Activated naive CD8-positive, alpha-beta T cell treated with anti-CD3 and anti-CD28 coated beads for 36 hours (primary cell): Measurements from ENCODE around the gene SRSF9. TPM values are rescaled to one million over a fixed set of nuclear protein-coding genes. Genes with fewer than 3 reads are reported as not detected.
A peak's percentile ranks its signal among the peaks of the same experiment; 100 is the strongest.
"Not testable (repeated sequence)": the region's sequence is repeated elsewhere in the genome, so short reads cannot be mapped to it uniquely, and the experiment has no call there.

Experiments
- DNase-seq: peaks from one replicate; pipeline ENCODE4 v3.0.0; 2021
- H3K27ac Mint-ChIP-seq: one replicate; pipeline ENCODE4 v1.8.0; 2022; ENCODE audit warnings: mild to moderate bottlenecking, moderate library complexity, mixed read lengths
- H3K27me3 Mint-ChIP-seq: one replicate; pipeline ENCODE4 v1.8.0; 2022; ENCODE audit warnings: mild to moderate bottlenecking, mixed read lengths
- H3K36me3 Mint-ChIP-seq: one replicate; pipeline ENCODE4 v1.8.0; 2021; ENCODE audit warnings: mild to moderate bottlenecking, mixed read lengths
- H3K4me1 Mint-ChIP-seq: one replicate; pipeline ENCODE4 v1.8.0; 2021; ENCODE audit warnings: mixed read lengths
- H3K4me3 Mint-ChIP-seq: one replicate; pipeline ENCODE4 v1.8.0; 2022; ENCODE audit warnings: mild to moderate bottlenecking, moderate library complexity, mixed read lengths
- H3K9me3 Mint-ChIP-seq: one replicate; pipeline ENCODE4 v1.8.0; 2022; ENCODE audit warnings: mixed read lengths
- total RNA-seq, 2 experiments: library from RNA; stranded (reverse); gene quantifications; one replicate each; pipeline ENCODE4 v1.2.3, GENCODE V29; 2021

The SRSF9 gene, protein sequence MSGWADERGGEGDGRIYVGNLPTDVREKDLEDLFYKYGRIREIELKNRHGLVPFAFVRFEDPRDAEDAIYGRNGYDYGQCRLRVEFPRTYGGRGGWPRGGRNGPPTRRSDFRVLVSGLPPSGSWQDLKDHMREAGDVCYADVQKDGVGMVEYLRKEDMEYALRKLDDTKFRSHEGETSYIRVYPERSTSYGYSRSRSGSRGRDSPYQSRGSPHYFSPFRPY
- 100 to 1,000 TPM; 288 to 292 TPM for total RNA-seq

GRCh38 chr12:120469450-120470149 is at the start of gene SRSF9:
SRSF9 (minus strand) TSS chr12:120469748; CDS start chr12:120469609, 139 bp downstream.
- peak; percentile 99 for DNase-seq
- Mint-ChIP-seq H3K27ac (peak within 1 kb of the TSS; percentile 87), H3K36me3 (peaks cover 18% of the 10 kb centered on the region), H3K9me3 (no peaks in the 10 kb centered on the region), H3K4me3 (peak within 1 kb of the TSS; percentile 95), H3K4me1 (peaks cover 35% of the 10 kb centered on the region), H3K27me3 (no peaks in the 10 kb centered on the region)

- not testable (repeated sequence) for DNase-seq, H3K4me3 Mint-ChIP-seq, H3K36me3 Mint-ChIP-seq, H3K27me3 Mint-ChIP-seq, H3K9me3 Mint-ChIP-seq, H3K4me1 Mint-ChIP-seq, H3K27ac Mint-ChIP-seq
Measured at GRCh38 chr12:120519324-120519723, 49.8 kb upstream of the SRSF9 start.

GRCh38 chr12:120515496-120515895 is 45.9 kb upstream of the SRSF9 start:
- Mint-ChIP-seq H3K4me3 (no peak overlapping the region), H3K27me3 (no peaks in the 10 kb centered on the region), H3K4me1 (no peaks in the 10 kb centered on the region), H3K9me3 (no peaks in the 10 kb centered on the region), H3K36me3 (peaks cover 5% of the 10 kb centered on the region), H3K27ac (no peak overlapping the region)
- DNase-seq = no peak

DNA sequence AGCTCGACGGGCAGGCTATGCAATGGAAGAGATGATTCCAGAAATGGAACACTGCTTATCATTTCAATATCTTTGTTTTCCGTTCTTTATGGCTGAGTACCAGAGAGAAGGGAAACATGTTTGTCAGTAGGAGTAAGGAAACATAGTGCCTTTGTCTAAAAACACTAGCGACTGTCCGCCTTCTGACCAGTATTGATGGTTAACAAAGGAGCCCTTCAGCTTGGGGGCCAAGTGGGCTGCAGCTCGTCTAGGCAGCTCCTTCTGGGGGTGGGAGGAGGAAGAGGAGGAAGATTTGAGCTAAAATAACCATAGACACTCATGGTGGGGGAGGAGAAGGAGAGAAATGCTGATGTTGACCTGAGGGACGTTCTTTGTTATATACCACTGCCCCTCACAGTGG is 44.5 kb upstream of the SRSF9 start:
- peaks cover 8% of the 10 kb centered on the region for H3K36me3 Mint-ChIP-seq
- no peak overlapping the region for H3K27ac Mint-ChIP-seq
- no peak overlapping the region for H3K4me3 Mint-ChIP-seq

DNA sequence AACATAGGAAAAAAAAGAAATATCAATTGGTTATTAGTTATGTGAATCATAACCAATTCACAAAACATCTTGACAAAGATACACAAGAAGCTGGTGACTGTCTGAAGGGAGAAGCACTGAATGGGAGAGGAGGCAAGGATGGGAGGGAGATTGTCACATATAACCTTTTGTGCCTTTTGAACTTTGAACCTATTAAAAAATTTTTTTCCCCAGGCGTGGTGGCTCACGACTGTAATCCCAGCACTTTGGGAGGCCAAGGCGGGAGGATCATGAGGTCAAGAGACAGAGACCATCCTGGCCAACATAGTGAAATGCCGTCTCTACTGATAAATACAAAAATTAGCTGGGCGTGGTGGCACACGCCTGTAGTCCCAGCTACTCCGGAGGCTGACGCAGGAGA is 39.0 kb upstream of the SRSF9 start:
- no peaks in the 10 kb centered on the region for H3K9me3 Mint-ChIP-seq
- H3K4me3 Mint-ChIP-seq = no peak overlapping the region
- H3K36me3 Mint-ChIP-seq = peaks cover 12% of the 10 kb centered on the region
- H3K27me3 Mint-ChIP-seq = no peaks in the 10 kb centered on the region
- DNase-seq = no peak
- H3K27ac Mint-ChIP-seq = no peak overlapping the region
- no peaks in the 10 kb centered on the region for H3K4me1 Mint-ChIP-seq

More for the DNA sequence above, 44.5 kb upstream of the SRSF9 start:
- no peak for DNase-seq
- Mint-ChIP-seq H3K27me3 (no peaks in the 10 kb centered on the region), H3K4me1 (no peaks in the 10 kb centered on the region), H3K9me3 (no peaks in the 10 kb centered on the region)

DNA sequence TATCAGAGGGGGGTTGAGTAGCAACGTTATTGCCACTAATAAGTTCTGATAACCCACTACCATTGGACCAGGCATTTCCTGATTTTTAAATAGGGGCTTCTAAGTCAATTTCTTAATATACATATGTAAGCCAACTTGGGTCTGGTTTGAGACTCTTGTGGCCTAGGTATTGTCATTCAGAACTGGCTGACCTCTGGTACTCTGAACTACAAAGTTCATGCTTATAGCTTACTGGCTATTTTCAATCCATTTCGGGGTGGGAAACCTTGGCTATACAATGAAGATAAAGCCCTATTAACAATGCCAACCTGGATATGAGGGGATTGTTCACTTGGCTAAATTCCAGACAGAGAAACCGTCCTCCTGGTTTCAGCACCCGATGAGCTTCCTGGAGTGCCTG is 35.0 kb upstream of the SRSF9 start:
- DNase-seq = no peak
- peaks cover 11% of the 10 kb centered on the region for H3K36me3 Mint-ChIP-seq
- no peaks in the 10 kb centered on the region for H3K9me3 Mint-ChIP-seq
- H3K4me3 Mint-ChIP-seq = no peak overlapping the region
- H3K4me1 Mint-ChIP-seq = no peaks in the 10 kb centered on the region
- H3K27me3 Mint-ChIP-seq = no peaks in the 10 kb centered on the region
- H3K27ac Mint-ChIP-seq = no peak overlapping the region

GRCh38 chr12:120500581-120500980 is 31.0 kb upstream of the SRSF9 start:
- peaks cover 30% of the 10 kb centered on the region for H3K36me3 Mint-ChIP-seq
- no peaks in the 10 kb centered on the region for H3K27me3 Mint-ChIP-seq
- H3K27ac Mint-ChIP-seq = no peak overlapping the region
- H3K9me3 Mint-ChIP-seq = no peaks in the 10 kb centered on the region
- H3K4me1 Mint-ChIP-seq = peaks cover 12% of the 10 kb centered on the region
- no peak overlapping the region for H3K4me3 Mint-ChIP-seq
- no peak for DNase-seq

DNA sequence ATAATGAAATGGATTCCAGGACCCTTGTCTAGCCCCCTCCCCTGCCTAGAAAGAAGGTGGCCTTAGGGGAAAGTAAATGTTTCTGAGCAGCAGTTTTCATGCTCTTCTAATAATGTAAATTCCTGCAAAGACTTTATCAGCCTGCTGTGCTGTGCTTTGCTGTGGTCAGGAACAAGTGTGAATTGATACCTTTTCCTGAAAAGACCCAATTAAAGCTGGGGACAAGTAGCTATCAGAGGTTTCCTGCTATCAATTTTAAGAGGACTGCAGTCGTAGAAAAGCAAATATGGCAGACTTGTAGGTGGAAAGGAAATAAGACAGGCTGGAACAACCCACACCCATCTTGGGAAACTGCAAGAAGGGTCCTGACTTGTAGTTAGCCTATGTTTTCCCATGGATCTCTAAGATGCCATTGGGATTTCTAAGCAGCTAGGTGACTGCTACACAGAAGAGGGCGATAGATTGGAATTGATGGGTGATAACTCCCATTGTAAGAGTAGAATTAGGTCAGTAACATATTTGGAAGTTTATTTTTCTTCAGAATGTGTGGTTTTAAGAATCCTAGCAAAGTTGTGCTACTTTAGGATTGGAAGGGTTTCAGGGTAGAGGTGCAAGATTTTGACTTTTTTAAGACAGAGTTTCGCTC is 29.4 kb upstream of the SRSF9 start:
- Mint-ChIP-seq H3K4me3 (no peak overlapping the region), H3K4me1 (peaks cover 22% of the 10 kb centered on the region), H3K36me3 (peaks cover 30% of the 10 kb centered on the region), H3K27ac (no peak overlapping the region), H3K27me3 (no peaks in the 10 kb centered on the region), H3K9me3 (no peaks in the 10 kb centered on the region)
- DNase-seq = no peak

GRCh38 chr12:120497524-120498150 is 28.1 kb upstream of the SRSF9 start:
- Mint-ChIP-seq H3K27me3 (no peaks in the 10 kb centered on the region), H3K4me3 (peak overlapping the region; percentile 97), H3K36me3 (peaks cover 26% of the 10 kb centered on the region), H3K9me3 (no peaks in the 10 kb centered on the region), H3K4me1 (peaks cover 22% of the 10 kb centered on the region), H3K27ac (peak overlapping the region; percentile 32)
- DNase-seq = no peak

GRCh38 chr12:120496413-120497340 is 27.1 kb upstream of the SRSF9 start:
- Mint-ChIP-seq H3K4me3 (peak overlapping the region; percentile 97), H3K36me3 (peaks cover 26% of the 10 kb centered on the region), H3K27me3 (no peaks in the 10 kb centered on the region), H3K27ac (peak overlapping the region; percentile 91), H3K4me1 (peaks cover 22% of the 10 kb centered on the region), H3K9me3 (no peaks in the 10 kb centered on the region)
- DNase-seq = peak; percentile 40

- peak; percentile 98 for DNase-seq
- Mint-ChIP-seq H3K27ac (peak within 1 kb of the TSS; percentile 91), H3K27me3 (no peaks in the 10 kb centered on the region), H3K4me1 (peaks cover 22% of the 10 kb centered on the region), H3K9me3 (no peaks in the 10 kb centered on the region), H3K4me3 (peak within 1 kb of the TSS; percentile 97), H3K36me3 (peaks cover 26% of the 10 kb centered on the region)
Measured at GRCh38 chr12:120495731-120496412, 26.3 kb upstream of the SRSF9 start, which contains the start of gene DYNLL1. DYNLL1 (plus strand) TSS chr12:120496113; CDS start chr12:120496422, 309 bp downstream.

DNA sequence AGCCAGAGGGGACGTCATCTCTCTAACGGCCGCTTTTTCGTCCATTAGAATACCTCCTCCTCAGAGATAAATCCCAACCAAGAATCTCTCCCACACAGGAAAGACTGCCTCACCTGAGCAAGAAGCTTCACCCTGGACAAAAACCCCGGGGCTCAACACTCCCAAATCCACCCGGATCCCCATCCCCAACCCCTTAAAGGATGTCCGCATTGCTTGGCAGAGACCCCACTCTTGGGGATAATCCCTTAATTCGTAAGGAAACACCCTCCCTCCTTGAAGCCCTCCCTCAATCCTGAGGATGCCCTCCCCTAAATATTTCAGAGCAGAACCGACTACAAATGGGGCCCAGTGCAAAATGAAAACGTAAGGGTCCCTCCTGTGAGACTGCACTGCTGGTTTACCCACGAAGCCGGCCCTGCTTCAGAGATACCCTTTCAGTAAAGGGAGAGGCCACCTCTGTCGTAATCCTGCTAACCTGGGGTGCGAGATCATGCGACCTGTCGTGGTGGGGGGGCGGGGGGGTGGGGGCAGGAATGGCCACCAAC is 25.7 kb upstream of the SRSF9 start:
- no peak for DNase-seq
- peaks cover 26% of the 10 kb centered on the region for H3K36me3 Mint-ChIP-seq
- no peaks in the 10 kb centered on the region for H3K9me3 Mint-ChIP-seq
- H3K27me3 Mint-ChIP-seq = no peaks in the 10 kb centered on the region
- peak overlapping the region; percentile 76 for H3K27ac Mint-ChIP-seq
- H3K4me1 Mint-ChIP-seq = peaks cover 22% of the 10 kb centered on the region
- peak overlapping the region; percentile 97 for H3K4me3 Mint-ChIP-seq

DNA sequence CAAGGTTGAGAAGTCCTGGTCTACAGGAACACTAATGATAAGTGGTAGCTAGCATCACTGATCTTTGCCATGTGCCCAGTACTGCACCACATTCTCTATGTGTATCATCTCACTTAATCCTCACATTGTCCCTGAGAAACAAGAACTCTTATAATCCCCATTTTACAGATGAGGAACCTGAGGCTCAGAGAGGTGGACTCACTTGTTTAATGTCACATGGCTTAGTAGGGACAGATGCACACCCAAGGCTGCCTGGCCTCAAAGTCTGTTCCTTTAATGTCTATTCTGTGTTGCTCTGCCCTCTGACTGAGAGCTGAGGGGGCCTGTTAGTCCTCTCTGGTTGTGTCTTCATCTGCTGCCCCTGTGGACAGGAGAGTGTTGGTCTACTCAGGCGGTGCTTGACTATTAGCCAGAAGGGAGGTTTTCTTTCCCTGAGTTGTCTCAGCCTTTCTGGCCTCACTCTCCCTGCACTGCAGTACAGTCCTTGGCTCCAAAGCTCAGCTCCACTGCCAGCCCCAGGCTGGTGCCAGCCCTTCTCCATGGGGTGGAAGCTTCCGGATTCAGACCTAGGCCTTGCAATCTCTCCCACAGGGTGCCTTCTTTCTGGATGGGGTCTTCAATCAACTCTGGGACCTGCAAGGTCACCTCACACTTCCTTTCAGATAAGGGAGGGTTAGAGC is 21.4 kb upstream of the SRSF9 start:
- Mint-ChIP-seq H3K36me3 (no peaks in the 10 kb centered on the region), H3K4me3 (no peak overlapping the region), H3K9me3 (no peaks in the 10 kb centered on the region), H3K27ac (no peak overlapping the region), H3K4me1 (peaks cover 10% of the 10 kb centered on the region), H3K27me3 (no peaks in the 10 kb centered on the region)
- no peak for DNase-seq
